ENCODE data around the gene FBN1.

DNA sequence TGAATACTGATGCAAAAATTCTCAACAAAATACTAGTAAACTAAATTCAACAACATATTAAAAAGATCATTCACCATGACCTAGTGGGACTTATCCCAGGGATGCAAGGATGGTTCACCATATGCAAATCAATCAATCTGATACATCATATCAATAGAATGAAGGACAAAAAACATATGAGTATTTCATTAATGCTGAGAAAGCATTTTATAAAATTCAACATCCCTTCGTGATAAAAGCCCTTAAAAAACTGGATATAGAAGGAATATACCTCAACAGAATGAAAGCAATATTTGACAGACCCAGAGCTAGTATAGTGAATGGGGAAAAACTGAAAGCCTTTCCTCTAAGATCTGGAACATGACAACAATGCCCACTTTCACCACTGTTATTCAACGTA is 43.0 kb upstream of the FBN1 start:
- no peak for TF ChIP-seq POLR2A (IDR thresholded peaks at IDR 0.05)
- TF ChIP-seq, protein P1, sequence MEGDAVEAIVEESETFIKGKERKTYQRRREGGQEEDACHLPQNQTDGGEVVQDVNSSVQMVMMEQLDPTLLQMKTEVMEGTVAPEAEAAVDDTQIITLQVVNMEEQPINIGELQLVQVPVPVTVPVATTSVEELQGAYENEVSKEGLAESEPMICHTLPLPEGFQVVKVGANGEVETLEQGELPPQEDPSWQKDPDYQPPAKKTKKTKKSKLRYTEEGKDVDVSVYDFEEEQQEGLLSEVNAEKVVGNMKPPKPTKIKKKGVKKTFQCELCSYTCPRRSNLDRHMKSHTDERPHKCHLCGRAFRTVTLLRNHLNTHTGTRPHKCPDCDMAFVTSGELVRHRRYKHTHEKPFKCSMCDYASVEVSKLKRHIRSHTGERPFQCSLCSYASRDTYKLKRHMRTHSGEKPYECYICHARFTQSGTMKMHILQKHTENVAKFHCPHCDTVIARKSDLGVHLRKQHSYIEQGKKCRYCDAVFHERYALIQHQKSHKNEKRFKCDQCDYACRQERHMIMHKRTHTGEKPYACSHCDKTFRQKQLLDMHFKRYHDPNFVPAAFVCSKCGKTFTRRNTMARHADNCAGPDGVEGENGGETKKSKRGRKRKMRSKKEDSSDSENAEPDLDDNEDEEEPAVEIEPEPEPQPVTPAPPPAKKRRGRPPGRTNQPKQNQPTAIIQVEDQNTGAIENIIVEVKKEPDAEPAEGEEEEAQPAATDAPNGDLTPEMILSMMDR (IDR thresholded peaks at IDR 0.05) = no peak
